Measurements from ENCODE around the gene SLCO3A1. TPM values are rescaled to one million over a fixed set of nuclear protein-coding genes. Genes with fewer than 3 reads are reported as not detected.

Gene SLCO3A1
- total and polyA plus RNA-seq, 2 donors (not counting 1 experiment from before 2014, with no cell fraction given): 8.1 to 16.8 TPM

- no peaks in the 10 kb centered on the region for H3K4me1 ChIP-seq (ENCODE audit: control insufficient read depth, extremely low read depth, insufficient read depth, low read length)
- H3K4me2 ChIP-seq (ENCODE audit: extremely low read depth, insufficient read depth, low read length): no peak overlapping the region
- TF ChIP-seq, protein P1, sequence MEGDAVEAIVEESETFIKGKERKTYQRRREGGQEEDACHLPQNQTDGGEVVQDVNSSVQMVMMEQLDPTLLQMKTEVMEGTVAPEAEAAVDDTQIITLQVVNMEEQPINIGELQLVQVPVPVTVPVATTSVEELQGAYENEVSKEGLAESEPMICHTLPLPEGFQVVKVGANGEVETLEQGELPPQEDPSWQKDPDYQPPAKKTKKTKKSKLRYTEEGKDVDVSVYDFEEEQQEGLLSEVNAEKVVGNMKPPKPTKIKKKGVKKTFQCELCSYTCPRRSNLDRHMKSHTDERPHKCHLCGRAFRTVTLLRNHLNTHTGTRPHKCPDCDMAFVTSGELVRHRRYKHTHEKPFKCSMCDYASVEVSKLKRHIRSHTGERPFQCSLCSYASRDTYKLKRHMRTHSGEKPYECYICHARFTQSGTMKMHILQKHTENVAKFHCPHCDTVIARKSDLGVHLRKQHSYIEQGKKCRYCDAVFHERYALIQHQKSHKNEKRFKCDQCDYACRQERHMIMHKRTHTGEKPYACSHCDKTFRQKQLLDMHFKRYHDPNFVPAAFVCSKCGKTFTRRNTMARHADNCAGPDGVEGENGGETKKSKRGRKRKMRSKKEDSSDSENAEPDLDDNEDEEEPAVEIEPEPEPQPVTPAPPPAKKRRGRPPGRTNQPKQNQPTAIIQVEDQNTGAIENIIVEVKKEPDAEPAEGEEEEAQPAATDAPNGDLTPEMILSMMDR (conservative IDR thresholded peaks at IDR 0.05 in 1 of 2, IDR thresholded peaks at IDR 0.05 in 1 of 2; ENCODE audit: low read depth in 1 of 2, low read length in 2 of 2): no peak
- no peak for TF ChIP-seq EZH2 (IDR thresholded peaks at IDR 0.05; ENCODE audit: low read length, missing control alignments)
- no peak overlapping the region for H3K9ac ChIP-seq (ENCODE audit: insufficient read depth, low read length)
- no peaks in the 10 kb centered on the region for H3K27me3 ChIP-seq (ENCODE audit: control insufficient read depth, insufficient read depth, low read length)
- no peak overlapping the region for H3K27ac ChIP-seq (ENCODE audit: insufficient read depth, low read length)
- no peaks in the 10 kb centered on the region for H3K9me3 ChIP-seq (ENCODE audit: control insufficient read depth, insufficient read depth, low read depth, low read length)
- H3K79me2 ChIP-seq (ENCODE audit: control insufficient read depth, insufficient read depth, low read length): no peaks in the 10 kb centered on the region
- peak in 1 of 2 donors; percentile 44 for DNase-seq (ENCODE audit: low read depth in 2 of 2)
- no peak overlapping the region for H3K4me3 ChIP-seq (replicated peaks in 1 of 4; ENCODE audit: control extremely low read depth in 1 of 4, insufficient read depth in 1 of 4, low read depth in 3 of 4, low read length in 4 of 4)
- H2AFZ ChIP-seq (ENCODE audit: low read length): no peak overlapping the region
- no peaks in the 10 kb centered on the region for H4K20me1 ChIP-seq (ENCODE audit: control insufficient read depth, extremely low read depth, insufficient read depth, low read length)
- no peaks in the 10 kb centered on the region for H3K36me3 ChIP-seq (ENCODE audit: control insufficient read depth, insufficient read depth, low read length)
Measured at GRCh38 chr15:92158426-92158825, 304.9 kb downstream of the SLCO3A1 start.

DNA sequence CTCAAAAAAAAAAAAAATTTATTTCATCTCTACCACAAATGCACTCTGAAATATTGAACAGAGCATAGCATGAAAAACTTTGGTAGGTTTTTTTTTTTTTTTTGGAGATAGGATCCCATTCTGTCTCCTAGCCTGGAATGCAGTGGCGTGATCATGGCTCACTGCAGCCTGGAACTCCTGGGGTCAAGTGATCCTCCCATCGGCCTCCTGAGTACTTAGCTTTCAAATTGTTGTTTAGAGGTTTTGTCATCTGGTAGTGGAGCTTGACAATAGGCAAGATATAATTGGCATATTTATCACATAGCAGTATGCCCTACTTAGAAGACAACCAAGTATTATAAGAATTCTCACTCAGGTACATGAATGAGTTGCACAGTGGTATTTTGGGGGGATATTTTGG is 306.0 kb downstream of the SLCO3A1 start:
- Histone ChIP-seq H3K4me2 (ENCODE audit: extremely low read depth, insufficient read depth, low read length) (no peak overlapping the region), H3K9ac (ENCODE audit: insufficient read depth, low read length) (no peak overlapping the region), H3K4me3 (replicated peaks in 1 of 4; ENCODE audit: control extremely low read depth in 1 of 4, insufficient read depth in 1 of 4, low read depth in 3 of 4, low read length in 4 of 4) (no peak overlapping the region), H3K27ac (ENCODE audit: insufficient read depth, low read length) (no peak overlapping the region), H2AFZ (ENCODE audit: low read length) (no peak overlapping the region), H4K20me1 (ENCODE audit: control insufficient read depth, extremely low read depth, insufficient read depth, low read length) (no peaks in the 10 kb centered on the region), H3K79me2 (ENCODE audit: control insufficient read depth, insufficient read depth, low read length) (no peaks in the 10 kb centered on the region), H3K36me3 (ENCODE audit: control insufficient read depth, insufficient read depth, low read length) (no peaks in the 10 kb centered on the region), H3K4me1 (ENCODE audit: control insufficient read depth, extremely low read depth, insufficient read depth, low read length) (no peaks in the 10 kb centered on the region), H3K9me3 (ENCODE audit: control insufficient read depth, insufficient read depth, low read depth, low read length) (no peaks in the 10 kb centered on the region), H3K27me3 (ENCODE audit: control insufficient read depth, insufficient read depth, low read length) (no peaks in the 10 kb centered on the region)
- TF ChIP-seq, protein P1 (conservative IDR thresholded peaks at IDR 0.05 in 1 of 2, IDR thresholded peaks at IDR 0.05 in 1 of 2; ENCODE audit: low read depth in 1 of 2, low read length in 2 of 2): no peak
- TF ChIP-seq EZH2 (IDR thresholded peaks at IDR 0.05; ENCODE audit: low read length, missing control alignments): no peak
- no peak for DNase-seq (ENCODE audit: low read depth in 2 of 2)

GRCh38 chr15:92159906-92160841 is 306.7 kb downstream of the SLCO3A1 start:
- Histone ChIP-seq H3K4me2 (ENCODE audit: extremely low read depth, insufficient read depth, low read length) (no peak overlapping the region), H3K36me3 (ENCODE audit: control insufficient read depth, insufficient read depth, low read length) (no peaks in the 10 kb centered on the region), H3K4me3 (replicated peaks in 1 of 4; ENCODE audit: control extremely low read depth in 1 of 4, insufficient read depth in 1 of 4, low read depth in 3 of 4, low read length in 4 of 4) (no peak overlapping the region), H2AFZ (ENCODE audit: low read length) (no peak overlapping the region), H3K79me2 (ENCODE audit: control insufficient read depth, insufficient read depth, low read length) (no peaks in the 10 kb centered on the region), H3K27me3 (ENCODE audit: control insufficient read depth, insufficient read depth, low read length) (no peaks in the 10 kb centered on the region), H3K4me1 (ENCODE audit: control insufficient read depth, extremely low read depth, insufficient read depth, low read length) (no peaks in the 10 kb centered on the region), H3K9ac (ENCODE audit: insufficient read depth, low read length) (no peak overlapping the region), H3K27ac (ENCODE audit: insufficient read depth, low read length) (no peak overlapping the region), H4K20me1 (ENCODE audit: control insufficient read depth, extremely low read depth, insufficient read depth, low read length) (no peaks in the 10 kb centered on the region), H3K9me3 (ENCODE audit: control insufficient read depth, insufficient read depth, low read depth, low read length) (no peaks in the 10 kb centered on the region)
- no peak for TF ChIP-seq EZH2 (IDR thresholded peaks at IDR 0.05; ENCODE audit: low read length, missing control alignments)
- TF ChIP-seq, protein P1 (conservative IDR thresholded peaks at IDR 0.05 in 1 of 2, IDR thresholded peaks at IDR 0.05 in 1 of 2; ENCODE audit: low read depth in 1 of 2, low read length in 2 of 2): no peak
- DNase-seq (ENCODE audit: low read depth in 2 of 2): no peak
